Sigmoid colon (tissue), 7 donors: Measurements from ENCODE around the gene SLC2A6. TPM values are rescaled to one million over a fixed set of nuclear protein-coding genes. Genes with fewer than 3 reads are reported as not detected.

ENCODE experiments used
- DNase-seq: peaks from one replicate; pipeline ENCODE4 v3.0.0-alpha.2; 2019
- H3K27ac ChIP-seq, 4 donors: fragments of 200-600 bp; sonication (generic); one replicate each; pipeline ENCODE4 v1.5.1; 2016 to 2019; ENCODE audit warnings: mild to moderate bottlenecking in 1 of 4
- H3K27me3 ChIP-seq, 3 donors: fragments of 200-600 bp; sonication (generic); one replicate each; pipeline ENCODE4 v1.5.1; 2019; ENCODE audit warnings: mild to moderate bottlenecking in 1 of 3
- H3K36me3 ChIP-seq, 4 donors: fragments of 200-600 bp; sonication (generic); one replicate each; pipeline ENCODE4 v1.5.1; 2016 to 2019
- H3K4me1 ChIP-seq, 4 donors: fragments of 200-600 bp; sonication (generic); one replicate each; pipeline ENCODE4 v1.5.1; 2017 to 2019
- H3K4me3 ChIP-seq, 4 donors: fragments of 200-600 bp; sonication (generic); one replicate each; pipeline ENCODE4 v1.5.1; 2017 to 2019; ENCODE audit warnings: mild to moderate bottlenecking in 2 of 4, moderate library complexity in 1 of 4
- H3K9me3 ChIP-seq, 4 donors: fragments of 200-600 bp in 3 of 4; sonication (generic) in 3 of 4; one replicate each; pipeline versions ENCODE4 v1.5.1 to v1.6.1; 2013 to 2019
- EP300 ChIP-seq, 4 donors: sonication (generic); formaldehyde crosslinking; IDR thresholded peaks; one replicate each; pipeline ENCODE4 v1.6.1; 2017; ENCODE audit warnings: antibody characterized with exemption in 4 of 4
- POLR2A ChIP-seq, 2 donors: fragments of 450-650 bp; IDR thresholded peaks; one replicate each; pipeline ENCODE4 v1.6.1; 2016; ENCODE audit warnings: antibody characterized with exemption in 2 of 2, mild to moderate bottlenecking in 2 of 2, moderate library complexity in 2 of 2
- POLR2AphosphoS5 ChIP-seq, 4 donors: sonication (generic); formaldehyde crosslinking; IDR thresholded peaks; one replicate each; pipeline ENCODE4 v1.6.1; 2017; ENCODE audit warnings: antibody characterized with exemption in 4 of 4
- WGBS, 2 donors: extraction: QIAGEN DNeasy Blood & Tissue Kit; methylation state at CpG; one replicate each; pipeline ENCODE4 v1.1.7; 2013; 5-methylcytosine and 5-hydroxymethylcytosine counted together
- intact Hi-C: fragments of 100-400 bp; cut with DNase I; formaldehyde crosslinking; loops from one replicate; pipeline ENCODE4 v1.15.1; 2023
- polyA plus RNA-seq, 3 donors: library from polyadenylated mRNA; stranded (reverse); fragments of 200-250 nt; gene quantifications; one replicate each; pipeline ENCODE4 v1.2.3, GENCODE V29; 2013
- total RNA-seq, 4 donors: library from RNA; depleted of rRNA; stranded (reverse); fragments of >200 nt; gene quantifications; one replicate each; pipeline ENCODE4 v1.1.0, GENCODE V29; 2016
- TF ChIP-seq, protein P1 (sequence below), 4 experiments: fragments of 450-650 bp in 3 of 4; fragments of 200-600 bp in 1 of 4; IDR thresholded peaks; one replicate each; pipeline ENCODE4 v1.5.1; 2016 to 2019; ENCODE audit warnings: antibody characterized with exemption in 4 of 4, mild to moderate bottlenecking in 3 of 4, moderate library complexity in 2 of 4
- donor health status: healthy with polysubstance abuse.
- donor health status: Bipolar disorder and iron deficiency.
- donor health status: healthy.

The SLC2A6 gene
- total and polyA plus RNA-seq, 7 donors = 1.2 to 8.2 (median 1.8) TPM

DNA sequence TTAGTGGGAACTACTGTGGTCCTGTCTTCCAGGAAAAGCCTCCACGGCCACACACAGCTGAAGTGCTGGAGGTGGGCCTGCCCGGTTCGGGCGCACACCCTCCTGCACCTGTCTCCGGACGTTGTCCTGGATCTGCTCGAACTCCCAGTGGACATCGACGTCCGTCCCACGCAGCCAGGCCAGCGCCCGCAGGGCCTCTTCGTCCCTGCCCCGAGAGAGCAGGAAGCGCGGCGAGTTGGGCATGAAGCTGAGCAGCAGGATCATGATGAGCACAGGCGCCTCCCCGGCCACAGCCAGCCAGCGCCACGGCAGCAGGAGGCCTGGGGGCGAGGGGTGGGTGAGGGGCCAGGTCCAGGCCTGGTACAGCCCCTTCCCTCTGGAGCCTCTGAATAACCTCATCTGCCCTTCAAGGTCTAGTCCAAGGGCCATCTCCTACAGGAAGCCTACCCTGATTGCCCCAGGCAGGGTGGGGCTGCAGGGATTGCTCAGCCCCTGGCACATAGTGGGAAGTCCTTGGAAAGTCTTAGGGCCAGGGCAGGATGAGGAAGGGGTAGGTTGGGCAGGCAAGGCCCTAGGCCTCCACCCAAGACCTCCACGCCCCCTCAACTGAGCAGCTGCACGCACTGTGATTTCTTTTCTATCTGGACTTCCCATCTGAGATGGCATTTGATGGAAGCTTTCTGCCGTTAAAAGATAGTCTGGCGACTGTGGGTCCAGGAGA, 3.4 kb downstream of the SLC2A6 start:
- no peak overlapping the region for H3K4me3 ChIP-seq
- 90 to 91% methylated on average over 27 of the region's 27 CpGs for WGBS, 2 donors
- no peak overlapping the region for H3K27ac ChIP-seq
- peaks cover 0 to 22% (median 17%) of the 10 kb centered on the region in 4 donors for H3K4me1 ChIP-seq
- H3K9me3 ChIP-seq = no peaks in the 10 kb centered on the region
- intact Hi-C loops = loop anchor here (5.0 kb wide), 1 partner anchor 58 kb away; the partner anchor contains the start of gene REXO4
- no peak for DNase-seq
- TF ChIP-seq, protein P1, sequence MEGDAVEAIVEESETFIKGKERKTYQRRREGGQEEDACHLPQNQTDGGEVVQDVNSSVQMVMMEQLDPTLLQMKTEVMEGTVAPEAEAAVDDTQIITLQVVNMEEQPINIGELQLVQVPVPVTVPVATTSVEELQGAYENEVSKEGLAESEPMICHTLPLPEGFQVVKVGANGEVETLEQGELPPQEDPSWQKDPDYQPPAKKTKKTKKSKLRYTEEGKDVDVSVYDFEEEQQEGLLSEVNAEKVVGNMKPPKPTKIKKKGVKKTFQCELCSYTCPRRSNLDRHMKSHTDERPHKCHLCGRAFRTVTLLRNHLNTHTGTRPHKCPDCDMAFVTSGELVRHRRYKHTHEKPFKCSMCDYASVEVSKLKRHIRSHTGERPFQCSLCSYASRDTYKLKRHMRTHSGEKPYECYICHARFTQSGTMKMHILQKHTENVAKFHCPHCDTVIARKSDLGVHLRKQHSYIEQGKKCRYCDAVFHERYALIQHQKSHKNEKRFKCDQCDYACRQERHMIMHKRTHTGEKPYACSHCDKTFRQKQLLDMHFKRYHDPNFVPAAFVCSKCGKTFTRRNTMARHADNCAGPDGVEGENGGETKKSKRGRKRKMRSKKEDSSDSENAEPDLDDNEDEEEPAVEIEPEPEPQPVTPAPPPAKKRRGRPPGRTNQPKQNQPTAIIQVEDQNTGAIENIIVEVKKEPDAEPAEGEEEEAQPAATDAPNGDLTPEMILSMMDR (IDR thresholded peaks at IDR 0.05) = no peak
- TF ChIP-seq EP300 (IDR thresholded peaks at IDR 0.05) (no peak), POLR2AphosphoS5 (IDR thresholded peaks at IDR 0.05) (no peak), POLR2A (IDR thresholded peaks at IDR 0.05) (no peak)
- no peaks in the 10 kb centered on the region for H3K27me3 ChIP-seq
- H3K36me3 ChIP-seq = no peaks in the 10 kb centered on the region

DNA sequence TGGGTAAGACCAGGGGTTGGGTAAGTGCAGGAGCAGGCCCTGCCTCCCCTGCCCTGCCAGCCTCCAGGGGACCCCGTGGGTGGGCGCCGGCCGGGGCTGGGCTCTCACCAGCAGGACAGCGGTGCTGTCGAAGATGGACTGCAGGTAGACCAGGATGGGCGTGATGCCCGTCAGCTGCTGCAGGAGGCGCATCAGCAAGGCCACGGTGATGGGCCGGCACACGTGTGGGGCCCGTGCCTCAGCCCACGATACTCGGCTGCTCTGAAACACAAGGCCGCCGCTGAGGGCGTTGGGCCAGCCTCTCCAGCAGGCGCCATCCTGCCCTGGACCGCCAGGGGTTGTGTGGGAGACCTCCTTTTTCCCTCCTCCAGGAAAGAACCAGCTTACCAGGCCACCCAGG, 4.0 kb downstream of the SLC2A6 start:
- 71 to 77% methylated on average over 20 of the region's 20 CpGs for WGBS, 2 donors
- TF ChIP-seq POLR2AphosphoS5 (IDR thresholded peaks at IDR 0.05) = no peak
- TF ChIP-seq, protein P1 (IDR thresholded peaks at IDR 0.05) = no peak
- no peak for TF ChIP-seq EP300 (IDR thresholded peaks at IDR 0.05)
- no peak for TF ChIP-seq POLR2A (IDR thresholded peaks at IDR 0.05)
- H3K4me1 ChIP-seq = peaks cover 0 to 21% (median 16%) of the 10 kb centered on the region in 4 donors
- no peak overlapping the region for H3K27ac ChIP-seq
- H3K4me3 ChIP-seq = no peak overlapping the region
- no peaks in the 10 kb centered on the region for H3K9me3 ChIP-seq
- no peak for DNase-seq
- intact Hi-C loops = loop anchor here (5.0 kb wide), 1 partner anchor 58 kb away; the partner anchor contains the start of gene REXO4
- H3K36me3 ChIP-seq = no peaks in the 10 kb centered on the region
- no peaks in the 10 kb centered on the region for H3K27me3 ChIP-seq

- no peak for DNase-seq
- H3K4me3 ChIP-seq = no peak overlapping the region
- no peaks in the 10 kb centered on the region for H3K9me3 ChIP-seq
- H3K27me3 ChIP-seq = no peaks in the 10 kb centered on the region
- no peak overlapping the region for H3K27ac ChIP-seq
- TF ChIP-seq POLR2AphosphoS5 (IDR thresholded peaks at IDR 0.05) (no peak), POLR2A (IDR thresholded peaks at IDR 0.05) (no peak), EP300 (IDR thresholded peaks at IDR 0.05) (no peak)
- TF ChIP-seq, protein P1 (IDR thresholded peaks at IDR 0.05) = no peak
- WGBS, 2 donors = 51 to 60% methylated on average over 5 of the region's 5 CpGs
- H3K36me3 ChIP-seq = peaks cover 0 to 1% (median 0%) of the 10 kb centered on the region in 4 donors
- intact Hi-C loops = no loop called here
- peaks cover 0 to 15% (median 11%) of the 10 kb centered on the region in 4 donors for H3K4me1 ChIP-seq
Measured at GRCh38 chr9:133474215-133474614, 4.7 kb downstream of the SLC2A6 start.

GRCh38 chr9:133473743-133474142, 5.2 kb downstream of the SLC2A6 start:
- Histone ChIP-seq H3K27me3 (no peaks in the 10 kb centered on the region), H3K9me3 (no peaks in the 10 kb centered on the region), H3K4me3 (no peak overlapping the region), H3K36me3 (peaks cover 0 to 6% (median 0%) of the 10 kb centered on the region in 4 donors), H3K27ac (no peak overlapping the region), H3K4me1 (peaks cover 0 to 11% (median 6%) of the 10 kb centered on the region in 4 donors)
- TF ChIP-seq, protein P1 (IDR thresholded peaks at IDR 0.05) = no peak
- TF ChIP-seq EP300 (IDR thresholded peaks at IDR 0.05) (no peak), POLR2AphosphoS5 (IDR thresholded peaks at IDR 0.05) (no peak), POLR2A (IDR thresholded peaks at IDR 0.05) (no peak)
- intact Hi-C loops = no loop called here
- WGBS, 2 donors = 86 to 90% methylated on average over 20 of the region's 20 CpGs
- no peak for DNase-seq
